Smooth muscle cell (in vitro differentiated cells): ENCODE measurements around the gene LRRC27. TPM values are rescaled to one million over a fixed set of nuclear protein-coding genes. Genes with fewer than 3 reads are reported as not detected.

ENCODE experiments used
- DNase-seq: peaks from one replicate; lab custom pipeline; 2025; ENCODE audit not compliant: unreplicated experiment; lab: John Stamatoyannopoulos, UW
- H2AFZ ChIP-seq: fragments of 200-600 bp; sonication (generic); 2 replicates; pipeline ENCODE4 v1.6.0; 2016; ENCODE audit warnings: antibody characterized with exemption, low read depth, mild to moderate bottlenecking
- H3F3A ChIP-seq: fragments of 200-600 bp; sonication (generic); 2 replicates; pipeline ENCODE4 v1.6.0; 2017; ENCODE audit warnings: antibody characterized with exemption, low read depth
- H3K27ac ChIP-seq: fragments of 200-600 bp; sonication (generic); 2 replicates; pipeline ENCODE4 v1.5.1; 2016; ENCODE audit warnings: low read depth, mild to moderate bottlenecking
- H3K27me3 ChIP-seq: fragments of 200-600 bp; sonication (generic); 2 replicates; pipeline ENCODE4 v1.6.1; 2016; ENCODE audit warnings: low read depth, mild to moderate bottlenecking
- H3K36me3 ChIP-seq: fragments of 200-600 bp; sonication (generic); 2 replicates; pipeline ENCODE4 v1.5.1; 2016; ENCODE audit warnings: low read depth
- H3K4me1 ChIP-seq: fragments of 200-600 bp; sonication (generic); 2 replicates; pipeline ENCODE4 v1.5.1; 2016; ENCODE audit warnings: low read depth
- H3K4me2 ChIP-seq: fragments of 200-600 bp; sonication (generic); 2 replicates; pipeline ENCODE4 v1.6.0; 2016; ENCODE audit warnings: mild to moderate bottlenecking
- H3K4me3 ChIP-seq: fragments of 200-600 bp; sonication (generic); 2 replicates; pipeline ENCODE4 v1.5.1; 2016; ENCODE audit warnings: mild to moderate bottlenecking
- H3K79me2 ChIP-seq: fragments of 200-600 bp; sonication (generic); 2 replicates; pipeline ENCODE4 v1.6.0; 2016; ENCODE audit warnings: low read depth, mild to moderate bottlenecking
- H3K9ac ChIP-seq: fragments of 200-600 bp; sonication (generic); 2 replicates; pipeline ENCODE4 v1.6.0; 2016; ENCODE audit warnings: low read depth
- H3K9me3 ChIP-seq: fragments of 200-600 bp; sonication (generic); replicated peaks from 2 replicates; pipeline ENCODE4 v1.5.1; 2016; ENCODE audit warnings: low read depth
- H4K20me1 ChIP-seq: fragments of 200-600 bp; sonication (generic); 2 replicates; pipeline ENCODE4 v1.6.0; 2016; ENCODE audit warnings: low read depth
- CTCF ChIP-seq: fragments of 200-600 bp; sonication (generic); IDR thresholded peaks from 2 replicates; pipeline ENCODE4 v1.5.1; 2017; ENCODE audit warnings: borderline replicate concordance, mild to moderate bottlenecking, antibody characterized with exemption; ENCODE audit not compliant: insufficient read depth, poor library complexity, severe bottlenecking
- WGBS: methylation state at CpG from one replicate; pipeline ENCODE4 v1.1.7; 2016; ENCODE audit warnings: low lambda C conversion rate; 5-methylcytosine and 5-hydroxymethylcytosine counted together
- polyA plus RNA-seq: library from polyadenylated mRNA; unstranded; fragments of >200 nt; fragmentation: Nextera tagmentation; extraction: Ambion mirVana; gene quantifications from 2 replicates; pipeline ENCODE4 v1.2.1, GENCODE V29; 2016
- total RNA-seq: library from RNA; depleted of rRNA; stranded (reverse); fragments of >200 nt; gene quantifications from 2 replicates; pipeline ENCODE4 v1.2.3, GENCODE V29; 2014

LRRC27 gene
- total and polyA plus RNA-seq, 2 experiments from 2014 or later, result 7.6 to 11.5 TPM

- Histone ChIP-seq H3K27ac (no peak overlapping the region), H3F3A (no peaks in the 10 kb centered on the region), H3K4me1 (no peaks in the 10 kb centered on the region), H3K4me2 (no peak overlapping the region), H3K4me3 (no peak overlapping the region), H3K27me3 (no peaks in the 10 kb centered on the region), H3K79me2 (no peaks in the 10 kb centered on the region), H3K9me3 (no peaks in the 10 kb centered on the region), H3K36me3 (no peaks in the 10 kb centered on the region), H2AFZ (no peak overlapping the region), H4K20me1 (no peaks in the 10 kb centered on the region), H3K9ac (no peak overlapping the region)
- WGBS, result 94% methylated on average over 13 of the region's 13 CpGs
- DNase-seq, result no peak
- no peak for TF ChIP-seq CTCF
Measured at GRCh38 chr10:132369636-132370185, 37.7 kb downstream of the LRRC27 start.

GRCh38 chr10:132370426-132371340 is 38.7 kb downstream of the LRRC27 start:
- H4K20me1 ChIP-seq, result no peaks in the 10 kb centered on the region
- H3K4me1 ChIP-seq, result no peaks in the 10 kb centered on the region
- WGBS, result 94% methylated on average over 28 of the region's 31 CpGs
- H3K79me2 ChIP-seq, result no peaks in the 10 kb centered on the region
- TF ChIP-seq CTCF, result no peak
- no peak overlapping the region for H3K9ac ChIP-seq
- H3K36me3 ChIP-seq, result no peaks in the 10 kb centered on the region
- no peak for DNase-seq
- no peak overlapping the region for H3K27ac ChIP-seq
- H3K9me3 ChIP-seq, result no peaks in the 10 kb centered on the region
- H3K4me2 ChIP-seq, result no peak overlapping the region
- H3K4me3 ChIP-seq, result no peak overlapping the region
- H3K27me3 ChIP-seq, result no peaks in the 10 kb centered on the region
- no peaks in the 10 kb centered on the region for H3F3A ChIP-seq
- H2AFZ ChIP-seq, result no peak overlapping the region

DNA sequence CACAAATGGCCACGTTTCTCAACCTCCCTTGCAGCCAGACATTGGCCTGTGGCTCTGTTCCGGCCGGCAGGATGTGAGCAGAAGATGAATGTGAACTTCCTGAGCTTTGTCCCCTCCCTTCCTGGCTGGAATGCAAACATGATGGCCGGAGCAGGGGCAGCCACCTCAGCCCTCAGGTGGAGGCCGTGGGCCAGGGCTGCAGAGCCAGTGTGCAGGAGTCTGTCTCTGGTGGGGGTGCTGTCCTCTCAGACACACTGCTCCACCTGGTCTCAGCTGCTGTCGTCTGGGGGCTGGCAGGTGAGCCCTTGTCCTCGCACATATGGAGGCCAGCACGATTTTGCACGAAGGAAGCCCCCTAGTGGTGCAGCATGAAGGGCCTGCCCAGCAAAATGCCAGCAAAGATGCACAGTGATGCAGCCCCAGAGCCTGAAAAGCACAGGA is 39.7 kb downstream of the LRRC27 start:
- H3K4me3 ChIP-seq, result no peak overlapping the region
- no peaks in the 10 kb centered on the region for H3K27me3 ChIP-seq
- no peaks in the 10 kb centered on the region for H3F3A ChIP-seq
- 70% methylated on average over 9 of the region's 9 CpGs for WGBS
- no peaks in the 10 kb centered on the region for H3K36me3 ChIP-seq
- DNase-seq, result no peak
- no peak for TF ChIP-seq CTCF
- no peaks in the 10 kb centered on the region for H3K4me1 ChIP-seq
- H3K79me2 ChIP-seq, result no peaks in the 10 kb centered on the region
- no peak overlapping the region for H3K27ac ChIP-seq
- H3K9me3 ChIP-seq, result no peaks in the 10 kb centered on the region
- no peak overlapping the region for H2AFZ ChIP-seq
- no peak overlapping the region for H3K4me2 ChIP-seq
- no peaks in the 10 kb centered on the region for H4K20me1 ChIP-seq
- H3K9ac ChIP-seq, result no peak overlapping the region
